Activated B cell treated with CpG ODN at 0.5 μM for 24 hours (primary cell): ENCODE data around the gene NPVF. TPM values are rescaled to one million over a fixed set of nuclear protein-coding genes. Genes with fewer than 3 reads are reported as not detected.

Source experiments
- ATAC-seq: fragments of 200-7000 bp; cut with Tn5 transposase; one replicate; pipeline ENCODE4 v1.10.0; 2021; ENCODE audit warnings: low read depth, mild to moderate bottlenecking, moderate library complexity
- CTCF ChIA-PET: fragments of 350-600 bp; sonication (Branson Sonifier 250); formaldehyde crosslinking; loops from one replicate; lab custom pipeline; 2021; ENCODE audit warnings: antibody characterized with exemption; lab: Charles Lee
- POLR2A ChIA-PET: fragments of 350-600 bp; sonication (Branson Sonifier 250); formaldehyde crosslinking; loops from one replicate; lab custom pipeline; 2021; ENCODE audit warnings: antibody characterized with exemption; lab: Charles Lee
- DNase-seq: peaks from one replicate; pipeline ENCODE4 v3.0.0; 2022
- H3K27ac Mint-ChIP-seq: one replicate; pipeline ENCODE4 v1.8.0; 2020; ENCODE audit warnings: mixed read lengths
- H3K27me3 Mint-ChIP-seq: one replicate; pipeline ENCODE4 v1.8.0; 2021; ENCODE audit warnings: mixed read lengths
- H3K36me3 Mint-ChIP-seq: one replicate; pipeline ENCODE4 v1.8.0; 2021; ENCODE audit warnings: low read depth, mixed read lengths
- H3K4me1 Mint-ChIP-seq: one replicate; pipeline ENCODE4 v1.8.0; 2021; ENCODE audit warnings: mixed read lengths
- H3K4me3 Mint-ChIP-seq: one replicate; pipeline ENCODE4 v1.8.0; 2020; ENCODE audit warnings: mild to moderate bottlenecking, mixed read lengths
- H3K9me3 Mint-ChIP-seq: one replicate; pipeline ENCODE4 v1.8.0; 2020; ENCODE audit warnings: mixed read lengths
- intact Hi-C: fragments of 100-400 bp; cut with micrococcal nuclease; formaldehyde crosslinking; loops from one replicate; pipeline ENCODE4 v1.15.1; 2024
- total RNA-seq: library from RNA; stranded (reverse); gene quantifications from 2 replicates; pipeline ENCODE4 v1.2.3, GENCODE V29; 2022
- TF ChIP-seq, protein P1 (sequence below): fragments of 200-600 bp; IDR thresholded peaks from one replicate; pipeline ENCODE4 v1.8.0; 2022; ENCODE audit warnings: antibody characterized with exemption, mild to moderate bottlenecking

The NPVF gene
- total RNA-seq, 1 donor from 2014 or later = not detected

DNA sequence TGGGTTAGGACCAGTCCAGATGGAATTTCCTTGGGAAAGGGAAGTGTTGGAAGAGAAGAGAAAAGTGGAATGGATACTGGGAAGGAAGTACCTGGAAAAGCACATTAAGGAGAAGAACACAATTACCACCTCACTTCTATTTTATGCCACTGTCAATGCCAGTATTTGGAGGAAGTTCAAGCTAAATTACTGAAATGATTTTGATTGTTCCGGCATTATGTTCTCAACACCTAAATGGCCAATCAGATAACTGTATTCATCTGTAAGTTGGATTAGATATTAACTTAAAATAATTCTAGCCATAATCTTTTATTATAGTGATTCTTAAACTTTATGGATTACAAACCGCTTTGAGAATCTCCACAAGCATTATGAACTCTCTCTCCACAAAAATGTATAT, 7.3 kb downstream of the NPVF start:
- ATAC-seq (no peak), DNase-seq (no peak)
- Mint-ChIP-seq H3K27ac (no peak overlapping the region), H3K9me3 (no peaks in the 10 kb centered on the region), H3K4me1 (no peaks in the 10 kb centered on the region), H3K4me3 (no peak overlapping the region), H3K36me3 (no peaks in the 10 kb centered on the region), H3K27me3 (peaks cover 32% of the 10 kb centered on the region)
- TF ChIP-seq, protein P1, sequence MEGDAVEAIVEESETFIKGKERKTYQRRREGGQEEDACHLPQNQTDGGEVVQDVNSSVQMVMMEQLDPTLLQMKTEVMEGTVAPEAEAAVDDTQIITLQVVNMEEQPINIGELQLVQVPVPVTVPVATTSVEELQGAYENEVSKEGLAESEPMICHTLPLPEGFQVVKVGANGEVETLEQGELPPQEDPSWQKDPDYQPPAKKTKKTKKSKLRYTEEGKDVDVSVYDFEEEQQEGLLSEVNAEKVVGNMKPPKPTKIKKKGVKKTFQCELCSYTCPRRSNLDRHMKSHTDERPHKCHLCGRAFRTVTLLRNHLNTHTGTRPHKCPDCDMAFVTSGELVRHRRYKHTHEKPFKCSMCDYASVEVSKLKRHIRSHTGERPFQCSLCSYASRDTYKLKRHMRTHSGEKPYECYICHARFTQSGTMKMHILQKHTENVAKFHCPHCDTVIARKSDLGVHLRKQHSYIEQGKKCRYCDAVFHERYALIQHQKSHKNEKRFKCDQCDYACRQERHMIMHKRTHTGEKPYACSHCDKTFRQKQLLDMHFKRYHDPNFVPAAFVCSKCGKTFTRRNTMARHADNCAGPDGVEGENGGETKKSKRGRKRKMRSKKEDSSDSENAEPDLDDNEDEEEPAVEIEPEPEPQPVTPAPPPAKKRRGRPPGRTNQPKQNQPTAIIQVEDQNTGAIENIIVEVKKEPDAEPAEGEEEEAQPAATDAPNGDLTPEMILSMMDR = no peak
- ChIA-PET POLR2A (no interaction called here), CTCF (no interaction called here)
- intact Hi-C loops = no loop called here

DNA sequence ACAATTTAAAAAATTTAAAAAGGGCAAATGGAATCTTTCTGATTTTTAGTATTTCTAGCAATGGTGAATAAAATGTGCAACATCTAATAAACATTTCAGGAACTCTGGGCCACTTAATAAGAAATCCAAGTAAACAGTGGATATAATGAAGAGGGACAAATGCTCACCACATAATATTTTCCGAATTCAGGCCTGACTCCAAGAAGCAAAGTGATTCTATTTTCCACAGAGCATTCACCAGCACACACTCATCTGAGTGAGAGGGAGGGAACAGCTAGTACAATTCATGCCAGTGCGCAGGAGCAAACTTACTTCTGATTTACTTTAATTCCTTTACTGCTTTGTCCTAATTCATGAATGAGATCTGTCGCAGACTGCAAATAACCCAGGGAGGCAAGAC, 10.1 kb downstream of the NPVF start:
- intact Hi-C loops = no loop called here

DNA sequence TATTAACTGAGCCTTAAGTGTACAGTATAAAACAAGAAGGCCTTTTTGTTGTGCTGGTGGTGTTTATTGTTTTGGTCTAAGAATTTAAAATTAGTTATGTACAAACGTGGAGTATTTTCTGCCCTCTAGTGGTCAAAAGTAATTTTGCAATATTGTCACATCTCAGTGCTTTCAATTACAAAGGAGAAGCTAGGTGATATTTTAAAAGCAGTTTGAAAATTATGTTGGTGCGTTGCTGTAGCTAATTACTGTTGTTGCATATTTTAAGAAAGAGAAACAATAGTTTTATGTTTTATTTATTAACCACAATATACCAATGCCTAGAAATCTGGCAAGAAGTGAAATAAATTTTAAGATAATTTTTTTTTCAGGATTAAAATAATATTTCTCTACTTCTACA, 11.4 kb downstream of the NPVF start:
- DNase-seq = no peak
- peaks cover 20% of the 10 kb centered on the region for H3K27me3 Mint-ChIP-seq

More for the DNA sequence above, 10.1 kb downstream of the NPVF start:
- TF ChIP-seq, protein P1 = no peak
- ATAC-seq = no peak
- Mint-ChIP-seq H3K27ac (no peak overlapping the region), H3K27me3 (peaks cover 25% of the 10 kb centered on the region), H3K4me3 (no peak overlapping the region), H3K36me3 (no peaks in the 10 kb centered on the region), H3K9me3 (no peaks in the 10 kb centered on the region), H3K4me1 (no peaks in the 10 kb centered on the region)
- POLR2A ChIA-PET = no interaction called here
- DNase-seq = no peak
- CTCF ChIA-PET = interaction anchor here (1.2 to 1.3 kb wide), 2 partner anchors 9 to 18 kb away, joined by 3 to 4 read pairs; no protein-coding TSS in a partner anchor

DNA sequence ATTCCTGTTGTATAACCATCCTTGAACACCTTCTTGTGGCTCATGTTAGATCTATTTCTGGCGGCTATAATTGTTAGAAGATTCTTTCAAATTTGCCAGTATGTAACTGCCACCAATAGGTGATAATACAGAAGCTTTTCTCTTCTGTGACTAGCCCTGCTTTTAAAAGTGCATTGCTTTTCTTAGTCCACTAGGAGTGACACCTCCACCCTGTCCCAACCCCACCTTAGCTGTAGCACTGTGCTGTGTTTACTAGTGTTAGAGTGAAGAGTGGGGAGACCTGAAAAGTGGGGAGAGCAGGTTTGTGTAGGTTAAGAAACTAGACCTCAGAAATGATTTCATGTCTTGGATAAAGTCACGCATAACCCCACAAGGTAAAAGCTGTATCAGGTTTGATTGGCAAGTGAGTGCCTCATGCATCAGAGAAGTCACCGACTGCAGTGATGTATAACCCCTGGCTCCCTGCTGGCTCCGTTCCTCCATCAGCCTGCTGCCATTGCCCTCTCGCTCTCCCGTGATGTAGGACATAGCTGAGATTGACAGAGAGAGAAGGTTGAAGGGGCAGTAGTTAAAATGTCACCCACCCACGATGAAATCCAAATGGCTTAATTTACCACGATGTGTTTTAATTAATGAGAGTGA, 12.5 kb downstream of the NPVF start:
- DNase-seq = no peak
- intact Hi-C loops = loop anchor here (2.0 kb wide), 1 partner anchor 35 kb away; a partner anchor contains a TSS
- Mint-ChIP-seq H3K4me3 (no peak overlapping the region), H3K4me1 (peaks cover under 1% of the 10 kb centered on the region), H3K36me3 (no peaks in the 10 kb centered on the region), H3K27me3 (peaks cover 12% of the 10 kb centered on the region), H3K9me3 (no peaks in the 10 kb centered on the region), H3K27ac (no peak overlapping the region)
- TF ChIP-seq, protein P1 = no peak
- no peak for ATAC-seq
- ChIA-PET POLR2A (no interaction called here), CTCF (no interaction called here)

More for the DNA sequence above, 11.4 kb downstream of the NPVF start:
- no peak overlapping the region for H3K27ac Mint-ChIP-seq
- H3K4me3 Mint-ChIP-seq = no peak overlapping the region
- POLR2A ChIA-PET = interaction anchor here (0.6 kb wide), 1 partner anchor 92 kb away, joined by 8 read pairs; the partner anchor contains the start of gene CYCS
- H3K4me1 Mint-ChIP-seq = no peaks in the 10 kb centered on the region
- H3K9me3 Mint-ChIP-seq = no peaks in the 10 kb centered on the region
- TF ChIP-seq, protein P1 = peak; percentile 37
- intact Hi-C loops = loop anchor here (2.0 kb wide), 1 partner anchor 36 kb away; a partner anchor contains a TSS
- H3K36me3 Mint-ChIP-seq = no peaks in the 10 kb centered on the region
- CTCF ChIA-PET = interaction anchor here (0.7 to 1.3 kb wide), 5 partner anchors 9 to 36 kb away, joined by 3 to 8 read pairs (median 3); partner anchors contain the start of gene NPVF
- no peak for ATAC-seq

DNA sequence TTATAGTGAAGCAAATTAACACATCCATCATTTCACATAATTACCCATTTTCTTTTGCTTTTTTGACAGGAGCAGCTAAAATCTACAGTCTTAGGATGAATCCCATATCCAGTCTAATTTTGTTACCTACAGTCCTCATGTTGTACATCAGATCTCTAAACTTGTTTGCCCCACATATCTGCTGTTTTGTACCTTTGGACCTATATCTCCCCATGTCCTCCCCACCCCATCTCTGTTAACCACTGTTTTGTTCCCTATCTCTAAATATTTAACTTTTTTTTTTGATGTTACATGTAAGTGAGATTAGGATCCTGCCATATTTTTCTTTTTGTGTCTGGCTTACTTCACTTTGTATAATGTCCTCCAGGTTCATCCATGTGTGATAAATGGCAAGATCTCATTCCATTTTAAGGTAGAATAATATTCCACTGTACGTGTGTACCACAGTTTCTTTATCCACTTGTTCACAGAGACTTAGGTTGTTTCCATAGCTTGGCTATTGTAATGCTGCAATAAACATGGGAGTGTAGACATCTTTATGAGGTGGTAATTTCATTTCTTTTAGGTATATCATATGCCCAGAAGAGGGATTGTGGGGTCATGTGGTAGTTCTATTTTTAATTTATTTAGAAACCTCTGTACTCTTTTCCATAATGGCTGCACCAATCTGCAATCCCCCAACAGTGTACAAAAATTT, 19.6 kb downstream of the NPVF start:
- ChIA-PET CTCF (interaction anchor here (0.7 kb wide), 1 partner anchor 564 kb away, joined by 5 read pairs; no protein-coding TSS in a partner anchor), POLR2A (no interaction called here)
- no peak overlapping the region for H3K4me3 Mint-ChIP-seq
- H3K27me3 Mint-ChIP-seq = peaks cover 32% of the 10 kb centered on the region
- H3K4me1 Mint-ChIP-seq = peaks cover 3% of the 10 kb centered on the region
- H3K27ac Mint-ChIP-seq = no peak overlapping the region
- DNase-seq (no peak), ATAC-seq (no peak)
- intact Hi-C loops = no loop called here
- TF ChIP-seq, protein P1 = no peak
- H3K9me3 Mint-ChIP-seq = peaks cover 7% of the 10 kb centered on the region
- no peaks in the 10 kb centered on the region for H3K36me3 Mint-ChIP-seq
